ENCODE measurements around the gene YWHAG. TPM values are rescaled to one million over a fixed set of nuclear protein-coding genes. Genes with fewer than 3 reads are reported as not detected.

Gene YWHAG
- total and polyA plus RNA-seq, 9 of the 15 experiments (the other 6 are each of a cell fraction or from before 2014, with no cell fraction given) = 30.4 to 246 (median 94.5) TPM

DNA sequence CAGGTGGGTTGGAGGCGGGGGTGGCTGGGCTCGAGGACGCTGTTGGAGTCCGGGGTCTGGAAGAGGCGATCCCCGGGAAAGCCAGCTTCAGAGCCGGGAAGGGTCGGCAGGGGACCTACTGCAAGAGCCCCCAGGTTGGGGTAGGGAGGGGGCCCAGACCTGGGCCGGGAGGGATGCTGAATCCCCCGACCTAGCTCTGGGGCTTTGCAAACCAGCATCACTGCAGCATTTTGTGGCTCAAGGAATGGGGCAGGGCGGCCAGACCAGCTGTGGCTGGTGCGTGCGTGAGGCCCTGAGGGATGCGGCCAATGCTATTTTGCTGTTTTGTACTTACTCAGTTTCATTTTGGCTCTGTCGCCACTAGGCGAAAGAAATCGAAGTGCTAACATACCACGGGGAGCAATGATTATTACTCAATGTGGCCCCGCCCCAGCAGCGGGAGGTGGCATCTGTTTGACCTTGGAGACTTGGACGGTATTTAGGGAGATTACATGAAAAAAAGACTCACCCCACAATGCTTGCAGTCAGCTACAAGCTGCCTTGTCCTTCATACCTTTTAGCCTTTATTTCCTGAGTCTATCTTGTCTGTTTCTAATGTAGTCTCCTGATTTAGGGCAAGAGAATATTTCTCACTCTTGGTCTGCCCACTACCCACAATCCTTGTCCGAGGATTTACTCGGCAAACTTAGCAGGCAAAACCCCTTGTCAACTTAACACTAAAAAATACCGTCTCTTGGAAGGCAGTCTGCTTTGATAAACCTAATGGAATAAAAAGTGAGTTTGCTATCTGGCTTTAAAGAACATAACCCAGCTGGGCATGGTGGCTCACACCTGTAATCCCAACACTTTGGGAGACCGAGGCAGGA, 40.1 kb downstream of the YWHAG start (continued):
- TF ChIP-seq DLX4 (CRISPR knock-in tag; IDR thresholded peaks at IDR 0.05) (no peak), NONO (IDR thresholded peaks at IDR 0.05; ENCODE audit: low read depth in 2 of 2, low read length in 1 of 2) (peak in 1 of 2 experiments; percentile 48; a peak in 1 of 4 replicates), MIER1 (IDR thresholded peaks at IDR 0.05; ENCODE audit: low read depth) (no peak), ZNF511 (CRISPR knock-in tag; IDR thresholded peaks at IDR 0.05) (peak; percentile 69; the same call in 1 of the 2 replicates), MTA3 (IDR thresholded peaks at IDR 0.05; ENCODE audit: borderline replicate concordance) (peak; percentile 24; the same call in 1 of the 2 replicates), POLR2G (IDR thresholded peaks at IDR 0.05; ENCODE audit: low read depth, low read length) (peak; percentile 38; the same call in 1 of the 2 replicates), RBBP5 (IDR thresholded peaks at IDR 0.05; ENCODE audit: borderline replicate concordance, insufficient read depth, low read length, poor library complexity, severe bottlenecking) (peak; percentile 14), MAZ (CRISPR knock-in tag; conservative IDR thresholded peaks at IDR 0.05 in 1 of 2, IDR thresholded peaks at IDR 0.05 in 1 of 2) (peak; percentile 44 to 64), GABPA (tag; conservative IDR thresholded peaks at IDR 0.05; ENCODE audit: low read depth) (peak; percentile 15; the same call in 1 of the 2 replicates), YY1 (IDR thresholded peaks at IDR 0.05; ENCODE audit: borderline replicate concordance in 1 of 3, control insufficient read depth in 1 of 3, extremely low read depth in 1 of 3, insufficient read depth in 3 of 3, insufficient read length in 1 of 3, insufficient replicate concordance in 2 of 3, low read depth in 1 of 3, low read length in 2 of 3) (no peak), HOMEZ (CRISPR knock-in tag; IDR thresholded peaks at IDR 0.05) (no peak), HLTF (IDR thresholded peaks at IDR 0.05) (no peak), OTX1 (CRISPR knock-in tag; IDR thresholded peaks at IDR 0.05) (0 out of 2 replicates have a peak, but pooled peaks have one; percentile 20), ARID3A (IDR thresholded peaks at IDR 0.05; ENCODE audit: borderline replicate concordance, low read depth, low read length) (peak; percentile 85; the same call in 1 of the 2 replicates), FOXO4 (CRISPR knock-in tag; IDR thresholded peaks at IDR 0.05) (no peak), ETV5 (CRISPR knock-in tag; IDR thresholded peaks at IDR 0.05; ENCODE audit: low read depth) (0 out of 2 replicates have a peak, but pooled peaks have one; percentile 17), PHB (CRISPR knock-in tag; IDR thresholded peaks at IDR 0.05) (no peak), KLF16 (IDR thresholded peaks at IDR 0.05) (0 out of 2 replicates have a peak, but pooled peaks have one; percentile 3)
